PC-9 (cell line): Measurements from ENCODE around the gene TDRD7. TPM values are rescaled to one million over a fixed set of nuclear protein-coding genes. Genes with fewer than 3 reads are reported as not detected.
"Not testable (repeated sequence)": the region's sequence is repeated elsewhere in the genome, so short reads cannot be mapped to it uniquely, and the experiment has no call there.

ENCODE experiments used
- BruUV-seq: library from RNA; stranded (reverse); fragments of 400-500 nt; replicated peaks from 2 replicates; lab custom pipeline; 2021; lab: Mats Ljungman, UMichigan
- CTCF ChIA-PET: fragments of 300-600 bp; sonication (Branson Sonifier 250); formaldehyde crosslinking; loops from one replicate; lab custom pipeline; 2022; ENCODE audit warnings: antibody characterized with exemption; lab: Charles Lee
- POLR2A ChIA-PET: fragments of 300-600 bp; sonication (Branson Sonifier 250); formaldehyde crosslinking; loops from one replicate; lab custom pipeline; 2022; ENCODE audit warnings: antibody characterized with exemption; ENCODE audit not compliant: unreplicated experiment; lab: Charles Lee
- DNase-seq, 2 experiments: peaks; one replicate each; pipeline versions ENCODE4 v3.0.0 to v3.0.0-alpha.2; 2015 to 2022; ENCODE audit warnings: mixed read lengths in 1 of 2
- H2AFZ ChIP-seq: fragments of 200-600 bp; sonication (generic); 2 replicates; pipeline ENCODE4 v1.8.1; 2017; ENCODE audit warnings: antibody characterized with exemption
- H3F3A ChIP-seq: fragments of 200-600 bp; sonication (generic); 2 replicates; pipeline ENCODE4 v1.8.1; 2017; ENCODE audit warnings: antibody characterized with exemption, mild to moderate bottlenecking, low read depth; ENCODE audit not compliant: insufficient read depth
- H3K27ac ChIP-seq: fragments of 200-600 bp; sonication (generic); 2 replicates; pipeline ENCODE4 v1.6.1; 2016; ENCODE audit warnings: mixed run types
- H3K27me3 ChIP-seq: fragments of 200-600 bp; sonication (generic); 2 replicates; pipeline ENCODE4 v1.6.1; 2016; ENCODE audit warnings: low read depth, mixed run types; ENCODE audit not compliant: insufficient read depth
- H3K36me3 ChIP-seq: fragments of 200-600 bp; sonication (generic); 2 replicates; pipeline ENCODE4 v1.6.1; 2016; ENCODE audit warnings: low read depth, mixed run types
- H3K4me1 ChIP-seq: fragments of 200-600 bp; sonication (generic); replicated peaks from 2 replicates; pipeline ENCODE4 v1.6.1; 2016; ENCODE audit warnings: mixed run types; ENCODE audit not compliant: insufficient read depth
- H3K4me2 ChIP-seq: fragments of 200-600 bp; sonication (generic); 2 replicates; pipeline ENCODE4 v1.6.1; 2017; ENCODE audit warnings: mixed run types
- H3K4me3 ChIP-seq: fragments of 200-600 bp; sonication (generic); 2 replicates; pipeline ENCODE4 v1.6.1; 2016; ENCODE audit warnings: mixed run types
- H3K79me2 ChIP-seq: fragments of 200-600 bp; sonication (generic); 2 replicates; pipeline ENCODE4 v1.6.1; 2017; ENCODE audit warnings: low read depth, mixed run types
- H3K9me2 ChIP-seq: fragments of 200-600 bp; sonication (generic); 2 replicates; pipeline ENCODE4 v1.8.1; 2017; ENCODE audit warnings: mild to moderate bottlenecking; ENCODE audit not compliant: insufficient read depth
- H3K9me3 ChIP-seq: fragments of 200-600 bp; sonication (generic); 2 replicates; pipeline ENCODE4 v1.8.1; 2016; ENCODE audit warnings: low read depth; ENCODE audit not compliant: insufficient read depth
- H4K20me1 ChIP-seq: fragments of 200-600 bp; sonication (generic); 2 replicates; pipeline ENCODE4 v1.8.1; 2017; ENCODE audit not compliant: insufficient read depth
- EZH2 ChIP-seq: fragments of 200-600 bp; sonication (generic); IDR thresholded peaks from 2 replicates; pipeline ENCODE4 v1.8.0; 2017; ENCODE audit warnings: antibody characterized with exemption, low read depth
- intact Hi-C: fragments of 100-400 bp; cut with micrococcal nuclease; formaldehyde crosslinking; loops from one replicate; pipeline ENCODE4 v1.10.0; 2022; ENCODE audit not compliant: unreplicated experiment
- total RNA-seq: library from RNA; stranded (reverse); gene quantifications from 2 replicates; pipeline ENCODE4 v1.2.3, GENCODE V29; 2021
- TF ChIP-seq, protein P1 (sequence below): fragments of 200-600 bp; sonication (generic); conservative IDR thresholded peaks from 2 replicates; pipeline ENCODE4 v1.6.1; 2017; ENCODE audit warnings: mixed run types, antibody characterized with exemption, mild to moderate bottlenecking, moderate library complexity

Gene TDRD7
- total RNA-seq, 1 experiment from 2014 or later, result 14.2 TPM

DNA sequence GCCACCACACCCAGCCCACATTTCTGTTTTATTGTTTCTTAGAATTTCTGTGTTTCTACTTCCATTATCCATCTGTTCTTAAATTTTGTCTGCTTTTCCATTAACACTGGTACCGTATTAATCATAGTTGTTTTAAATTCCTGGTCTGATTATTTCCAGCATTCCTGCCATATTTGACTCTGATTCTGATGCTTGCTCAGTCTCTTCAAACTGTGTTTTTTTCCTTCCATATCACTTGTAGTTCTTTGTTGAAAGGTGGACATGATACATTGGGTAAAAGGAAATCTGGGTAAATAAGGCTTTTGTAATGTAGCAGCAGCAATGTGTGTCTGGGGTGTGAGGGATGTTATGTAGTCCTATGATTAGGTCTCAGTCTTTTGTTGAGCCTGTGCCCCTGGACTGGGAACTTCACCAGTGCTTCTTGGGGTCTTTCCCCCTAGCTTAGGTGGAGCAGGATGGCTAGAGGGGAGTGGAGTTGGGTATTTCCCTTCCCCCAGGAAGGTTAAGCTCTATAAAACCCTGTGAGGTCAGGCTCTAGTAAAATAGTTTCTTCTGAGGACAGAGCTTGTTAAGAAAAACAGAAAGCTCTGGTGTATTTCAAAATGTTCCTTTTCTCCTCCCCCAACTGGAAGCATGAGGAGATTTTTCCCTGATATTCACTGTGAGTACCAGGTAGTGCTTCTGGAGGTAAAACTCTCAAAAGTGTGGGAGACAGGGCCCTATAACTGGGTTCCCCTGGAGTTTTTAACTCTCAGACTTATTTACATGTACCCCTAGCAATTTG is 79.5 kb downstream of the TDRD7 start:
- H3K27me3 ChIP-seq, result no peaks in the 10 kb centered on the region
- no peaks in the 10 kb centered on the region for H3K9me3 ChIP-seq
- H3K4me1 ChIP-seq, result no peaks in the 10 kb centered on the region
- POLR2A ChIA-PET, result no interaction called here
- no peaks in the 10 kb centered on the region for H3F3A ChIP-seq
- no peaks in the 10 kb centered on the region; the same call in 1 of the 2 replicates for H3K36me3 ChIP-seq
- no peak overlapping the region for H3K27ac ChIP-seq
- DNase-seq, result no peak
- intact Hi-C loops, result no loop called here
- H3K79me2 ChIP-seq, result no peaks in the 10 kb centered on the region
- H4K20me1 ChIP-seq, result no peaks in the 10 kb centered on the region
- TF ChIP-seq, protein P1, sequence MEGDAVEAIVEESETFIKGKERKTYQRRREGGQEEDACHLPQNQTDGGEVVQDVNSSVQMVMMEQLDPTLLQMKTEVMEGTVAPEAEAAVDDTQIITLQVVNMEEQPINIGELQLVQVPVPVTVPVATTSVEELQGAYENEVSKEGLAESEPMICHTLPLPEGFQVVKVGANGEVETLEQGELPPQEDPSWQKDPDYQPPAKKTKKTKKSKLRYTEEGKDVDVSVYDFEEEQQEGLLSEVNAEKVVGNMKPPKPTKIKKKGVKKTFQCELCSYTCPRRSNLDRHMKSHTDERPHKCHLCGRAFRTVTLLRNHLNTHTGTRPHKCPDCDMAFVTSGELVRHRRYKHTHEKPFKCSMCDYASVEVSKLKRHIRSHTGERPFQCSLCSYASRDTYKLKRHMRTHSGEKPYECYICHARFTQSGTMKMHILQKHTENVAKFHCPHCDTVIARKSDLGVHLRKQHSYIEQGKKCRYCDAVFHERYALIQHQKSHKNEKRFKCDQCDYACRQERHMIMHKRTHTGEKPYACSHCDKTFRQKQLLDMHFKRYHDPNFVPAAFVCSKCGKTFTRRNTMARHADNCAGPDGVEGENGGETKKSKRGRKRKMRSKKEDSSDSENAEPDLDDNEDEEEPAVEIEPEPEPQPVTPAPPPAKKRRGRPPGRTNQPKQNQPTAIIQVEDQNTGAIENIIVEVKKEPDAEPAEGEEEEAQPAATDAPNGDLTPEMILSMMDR, result no peak
- TF ChIP-seq EZH2, result no peak
- no peaks in the 10 kb centered on the region for H3K9me2 ChIP-seq
- no peak overlapping the region for H3K4me3 ChIP-seq
- H2AFZ ChIP-seq, result no peak overlapping the region
- H3K4me2 ChIP-seq, result no peak overlapping the region
- CTCF ChIA-PET, result interaction anchor here (0.6 kb wide), 1 partner anchor 107 kb away, joined by 4 read pairs; no protein-coding TSS in a partner anchor
- BruUV-seq, result no TSS peak

GRCh38 chr9:97497558-97498375 is 85.9 kb downstream of the TDRD7 start:
- intact Hi-C loops, H3K4me3 ChIP-seq, H3K4me1 ChIP-seq, DNase-seq, POLR2A ChIA-PET, H3K27me3 ChIP-seq, H3K27ac ChIP-seq, H3K4me2 ChIP-seq, H2AFZ ChIP-seq, H3K9me2 ChIP-seq, H3K36me3 ChIP-seq, H3F3A ChIP-seq, BruUV-seq, CTCF ChIA-PET, H4K20me1 ChIP-seq, H3K79me2 ChIP-seq, H3K9me3 ChIP-seq: not testable (repeated sequence)

GRCh38 chr9:97498846-97499245 is 87.0 kb downstream of the TDRD7 start:
- H3K4me3 ChIP-seq, H3K4me2 ChIP-seq, H4K20me1 ChIP-seq, intact Hi-C loops, H3K27ac ChIP-seq, H3K9me2 ChIP-seq, H3K27me3 ChIP-seq, POLR2A ChIA-PET, H3K36me3 ChIP-seq, H3K9me3 ChIP-seq, CTCF ChIA-PET, H3F3A ChIP-seq, H3K79me2 ChIP-seq, BruUV-seq, H3K4me1 ChIP-seq, H2AFZ ChIP-seq: not testable (repeated sequence)
- peak in 1 of 2 experiments; percentile 44 for DNase-seq

- no peak for DNase-seq
- 0 out of 2 replicates have a peak overlapping the region, but pooled peaks have one; percentile 74 for H3K4me2 ChIP-seq
- H3K27ac ChIP-seq, result no peak overlapping the region
- no peaks in the 10 kb centered on the region for H4K20me1 ChIP-seq
- TF ChIP-seq, protein P1, result no peak
- no peak for TF ChIP-seq EZH2
- H3F3A ChIP-seq, result peaks cover 10% of the 10 kb centered on the region; the same call in 1 of the 2 replicates
- H3K4me1 ChIP-seq, result peaks cover 4% of the 10 kb centered on the region; the same call in 1 of the 2 replicates
- no peaks in the 10 kb centered on the region; the same call in 1 of the 2 replicates for H3K79me2 ChIP-seq
- no peaks in the 10 kb centered on the region for H3K36me3 ChIP-seq
- intact Hi-C loops, result loop anchor here (2.0 to 5.0 kb wide), 2 partner anchors 25 to 47 kb away; no protein-coding TSS in a partner anchor
- BruUV-seq, result no TSS peak
- H3K4me3 ChIP-seq, result no peak overlapping the region
- ChIA-PET CTCF (interaction anchor here (1.0 kb wide), 1 partner anchor 98 kb away, joined by 4 read pairs; no protein-coding TSS in a partner anchor), POLR2A (no interaction called here)
- H3K27me3 ChIP-seq, result no peaks in the 10 kb centered on the region
- no peak overlapping the region for H2AFZ ChIP-seq
- H3K9me3 ChIP-seq, result no peaks in the 10 kb centered on the region
- no peaks in the 10 kb centered on the region for H3K9me2 ChIP-seq
These were observed 88.4 kb downstream of the TDRD7 start for GRCh38 chr9:97500263-97500662.
